Activated T-helper 1 cell treated with anti-CD3 and anti-CD28 coated beads, Interleukin-12 subunit alpha, Interleukin-12 subunit beta, Interleukin-2, Interleukin-4 antibody, amounts not matched to agents 30 ng/mL and 10 ng/mL and 1 ng/mL, durations not matched to agents 14 hours and 24 hours and 36 hours (primary cell): ENCODE measurements around the gene C16orf95. TPM values are rescaled to one million over a fixed set of nuclear protein-coding genes. Genes with fewer than 3 reads are reported as not detected.
A peak's percentile ranks its signal among the peaks of the same experiment; 100 is the strongest.
"Not testable (repeated sequence)": the region's sequence is repeated elsewhere in the genome, so short reads cannot be mapped to it uniquely, and the experiment has no call there.

Experiments used
- DNase-seq: peaks from one replicate; pipeline ENCODE4 v3.0.0; 2021; ENCODE audit warnings: low spot score
- H3K27ac Mint-ChIP-seq: one replicate; pipeline ENCODE4 v1.8.0; 2021; ENCODE audit warnings: mild to moderate bottlenecking, mixed read lengths
- H3K27me3 Mint-ChIP-seq: one replicate; pipeline ENCODE4 v1.8.0; 2022; ENCODE audit warnings: mild to moderate bottlenecking, moderate library complexity, mixed read lengths; ENCODE audit not compliant: insufficient read depth
- H3K36me3 Mint-ChIP-seq: one replicate; pipeline ENCODE4 v1.8.0; 2021; ENCODE audit warnings: low read depth, mixed read lengths
- H3K4me1 Mint-ChIP-seq: one replicate; pipeline ENCODE4 v1.8.0; 2021; ENCODE audit warnings: low read depth, mixed read lengths
- H3K4me3 Mint-ChIP-seq: one replicate; pipeline ENCODE4 v1.8.0; 2021; ENCODE audit warnings: mild to moderate bottlenecking, moderate library complexity, mixed read lengths
- H3K9me3 Mint-ChIP-seq: one replicate; pipeline ENCODE4 v1.8.0; 2021; ENCODE audit warnings: mixed read lengths
- intact Hi-C: fragments of 100-400 bp; cut with micrococcal nuclease; formaldehyde crosslinking; loops from one replicate; pipeline ENCODE4 v1.15.1; 2024
- total RNA-seq: library from RNA; stranded (reverse); gene quantifications from 2 replicates; pipeline ENCODE4 v1.2.3, GENCODE V29; 2022

C16orf95 gene
- total RNA-seq, 1 donor from 2014 or later = 10.9 TPM

GRCh38 chr16:87343753-87344050 is 26.5 kb upstream of the C16orf95 start:
- Mint-ChIP-seq H3K4me1 (peaks cover 12% of the 10 kb centered on the region), H3K27ac (peak overlapping the region; percentile 14), H3K4me3 (no peak overlapping the region), H3K36me3 (peaks cover 25% of the 10 kb centered on the region), H3K27me3 (no peaks in the 10 kb centered on the region), H3K9me3 (no peaks in the 10 kb centered on the region)
- no peak for DNase-seq
- intact Hi-C loops = loop anchor here (2.0 kb wide), 1 partner anchor 39 kb away; the partner anchor contains the start of gene FBXO31

GRCh38 chr16:87342978-87343752 is 26.0 kb upstream of the C16orf95 start:
- H3K27ac Mint-ChIP-seq = no peak overlapping the region

GRCh38 chr16:87342504-87342903 is 25.3 kb upstream of the C16orf95 start:
- no peaks in the 10 kb centered on the region for H3K9me3 Mint-ChIP-seq
- no peaks in the 10 kb centered on the region for H3K27me3 Mint-ChIP-seq
- no peak overlapping the region for H3K27ac Mint-ChIP-seq
- no peak for DNase-seq
- peaks cover 23% of the 10 kb centered on the region for H3K36me3 Mint-ChIP-seq
- intact Hi-C loops = no loop called here
- peaks cover 12% of the 10 kb centered on the region for H3K4me1 Mint-ChIP-seq
- H3K4me3 Mint-ChIP-seq = no peak overlapping the region

More at GRCh38 chr16:87342978-87343752, 26.0 kb upstream of the C16orf95 start:
- Mint-ChIP-seq H3K36me3 (peaks cover 24% of the 10 kb centered on the region), H3K27me3 (no peaks in the 10 kb centered on the region), H3K9me3 (no peaks in the 10 kb centered on the region), H3K4me1 (peaks cover 12% of the 10 kb centered on the region), H3K4me3 (no peak overlapping the region)
- no peak for DNase-seq
- intact Hi-C loops = no loop called here

- DNase-seq = no peak
- H3K9me3 Mint-ChIP-seq = no peaks in the 10 kb centered on the region
- H3K27me3 Mint-ChIP-seq = no peaks in the 10 kb centered on the region
- H3K4me1 Mint-ChIP-seq = peaks cover 11% of the 10 kb centered on the region
- no peak overlapping the region for H3K4me3 Mint-ChIP-seq
- H3K27ac Mint-ChIP-seq = peak overlapping the region; percentile 21
- intact Hi-C loops = no loop called here
- H3K36me3 Mint-ChIP-seq = peaks cover 18% of the 10 kb centered on the region
These were observed 23.0 kb upstream of the C16orf95 start for GRCh38 chr16:87340198-87340597.

GRCh38 chr16:87339724-87340105 is 22.5 kb upstream of the C16orf95 start:
- DNase-seq, H3K4me3 Mint-ChIP-seq, H3K27ac Mint-ChIP-seq, intact Hi-C loops, H3K27me3 Mint-ChIP-seq, H3K9me3 Mint-ChIP-seq: not testable (repeated sequence)
- Mint-ChIP-seq H3K4me1 (peaks cover 10% of the 10 kb centered on the region), H3K36me3 (peaks cover 18% of the 10 kb centered on the region)

GRCh38 chr16:87339086-87339723 is 22.0 kb upstream of the C16orf95 start:
- Mint-ChIP-seq H3K4me3 (no peak overlapping the region), H3K36me3 (peaks cover 19% of the 10 kb centered on the region), H3K4me1 (peaks cover 10% of the 10 kb centered on the region), H3K27ac (no peak overlapping the region), H3K9me3 (no peaks in the 10 kb centered on the region), H3K27me3 (no peaks in the 10 kb centered on the region)
- intact Hi-C loops = no loop called here
- DNase-seq = no peak

GRCh38 chr16:87338155-87338765 is 21.1 kb upstream of the C16orf95 start:
- Mint-ChIP-seq H3K9me3 (no peaks in the 10 kb centered on the region), H3K4me3 (no peak overlapping the region), H3K27me3 (no peaks in the 10 kb centered on the region), H3K4me1 (peaks cover 10% of the 10 kb centered on the region), H3K27ac (no peak overlapping the region), H3K36me3 (peaks cover 21% of the 10 kb centered on the region)
- DNase-seq = no peak
- intact Hi-C loops = no loop called here

GRCh38 chr16:87337262-87337771 is 20.1 kb upstream of the C16orf95 start:
- Mint-ChIP-seq H3K36me3 (peaks cover 19% of the 10 kb centered on the region), H3K4me3 (no peak overlapping the region)

GRCh38 chr16:87336434-87337240 is 19.4 kb upstream of the C16orf95 start:
- H3K27ac Mint-ChIP-seq = no peak overlapping the region
- no peaks in the 10 kb centered on the region for H3K9me3 Mint-ChIP-seq
- H3K4me1 Mint-ChIP-seq = peaks cover 10% of the 10 kb centered on the region
- peaks cover 17% of the 10 kb centered on the region for H3K36me3 Mint-ChIP-seq
- no peak for DNase-seq
- no peak overlapping the region for H3K4me3 Mint-ChIP-seq
- H3K27me3 Mint-ChIP-seq = no peaks in the 10 kb centered on the region
- intact Hi-C loops = no loop called here

More at GRCh38 chr16:87337262-87337771, 20.1 kb upstream of the C16orf95 start:
- no peaks in the 10 kb centered on the region for H3K9me3 Mint-ChIP-seq
- H3K27me3 Mint-ChIP-seq = no peaks in the 10 kb centered on the region
- DNase-seq = no peak
- intact Hi-C loops = no loop called here
- no peak overlapping the region for H3K27ac Mint-ChIP-seq
- peaks cover 10% of the 10 kb centered on the region for H3K4me1 Mint-ChIP-seq

GRCh38 chr16:87335625-87336433 is 18.6 kb upstream of the C16orf95 start:
- H3K27me3 Mint-ChIP-seq = no peaks in the 10 kb centered on the region
- H3K9me3 Mint-ChIP-seq = no peaks in the 10 kb centered on the region
- peaks cover 10% of the 10 kb centered on the region for H3K4me1 Mint-ChIP-seq
- no peak overlapping the region for H3K4me3 Mint-ChIP-seq
- H3K36me3 Mint-ChIP-seq = peaks cover 16% of the 10 kb centered on the region
- DNase-seq = no peak
- H3K27ac Mint-ChIP-seq = no peak overlapping the region
- intact Hi-C loops = no loop called here

GRCh38 chr16:87334651-87335624 is 17.7 kb upstream of the C16orf95 start:
- H3K4me1 Mint-ChIP-seq = peaks cover 5% of the 10 kb centered on the region
- intact Hi-C loops = no loop called here
- H3K4me3 Mint-ChIP-seq = no peak overlapping the region
- H3K9me3 Mint-ChIP-seq = no peaks in the 10 kb centered on the region
- peaks cover 16% of the 10 kb centered on the region for H3K36me3 Mint-ChIP-seq
- no peak for DNase-seq
- H3K27me3 Mint-ChIP-seq = no peaks in the 10 kb centered on the region
- no peak overlapping the region for H3K27ac Mint-ChIP-seq
